Sigmoid colon (tissue), 3 donors: ENCODE measurements around the gene DLAT.

Source experiments
- CTCF ChIP-seq, 4 experiments: fragments of 450-650 bp in 3 of 4; fragments of 200-600 bp in 1 of 4; IDR thresholded peaks; one replicate each; pipeline ENCODE4 v1.5.1; 2016 to 2019; ENCODE audit warnings: antibody characterized with exemption in 4 of 4, mild to moderate bottlenecking in 3 of 4, moderate library complexity in 2 of 4
- POLR2A ChIP-seq, 2 donors: fragments of 450-650 bp; IDR thresholded peaks; one replicate each; pipeline ENCODE4 v1.6.1; 2016; ENCODE audit warnings: antibody characterized with exemption in 2 of 2, mild to moderate bottlenecking in 2 of 2, moderate library complexity in 2 of 2

DNA sequence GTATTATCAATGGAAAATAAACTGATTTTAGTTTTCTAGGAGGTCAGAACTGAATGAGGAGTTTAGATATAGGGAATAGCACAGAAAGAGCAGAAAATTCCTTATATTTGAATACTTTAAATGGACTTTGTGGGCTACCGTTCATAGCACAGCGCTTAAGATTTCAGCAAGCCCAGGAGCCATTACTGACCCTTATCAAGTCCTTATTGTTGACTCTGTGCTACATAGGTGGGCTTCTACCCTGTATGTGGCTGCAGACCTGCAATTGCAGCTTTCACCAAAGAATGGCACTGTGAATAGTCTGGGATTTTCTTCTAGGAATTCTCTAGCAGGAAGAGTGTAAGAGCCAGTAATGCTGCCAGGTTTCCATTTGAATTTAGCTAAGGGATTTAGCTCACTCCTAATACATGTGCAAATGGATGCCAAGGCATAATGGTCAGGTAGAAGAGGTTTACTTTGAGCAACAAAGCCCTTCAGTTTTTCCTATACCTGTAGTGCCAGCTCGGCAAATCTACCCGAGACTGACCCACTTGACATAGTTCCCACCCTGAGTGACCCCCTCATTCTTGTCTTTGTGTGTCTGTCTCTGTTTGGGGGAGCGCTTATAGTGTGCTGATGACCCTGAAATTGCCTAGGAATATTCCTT, 42.5 kb upstream of the DLAT start:
- TF ChIP-seq CTCF (IDR thresholded peaks at IDR 0.05) (no peak), POLR2A (IDR thresholded peaks at IDR 0.05) (no peak)
